GM18508 (cell line): ENCODE measurements around the gene MFSD11.
"Not testable (repeated sequence)": the region's sequence is repeated elsewhere in the genome, so short reads cannot be mapped to it uniquely, and the experiment has no call there.

Experiments
- ATAC-seq: cut with Tn5 transposase; IDR thresholded peaks from one replicate; pipeline ENCODE4 v1.9.1; 2021; ENCODE audit warnings: moderate number of reproducible peaks; ENCODE audit not compliant: insufficient read depth, unreplicated experiment

The MFSD11 gene

DNA sequence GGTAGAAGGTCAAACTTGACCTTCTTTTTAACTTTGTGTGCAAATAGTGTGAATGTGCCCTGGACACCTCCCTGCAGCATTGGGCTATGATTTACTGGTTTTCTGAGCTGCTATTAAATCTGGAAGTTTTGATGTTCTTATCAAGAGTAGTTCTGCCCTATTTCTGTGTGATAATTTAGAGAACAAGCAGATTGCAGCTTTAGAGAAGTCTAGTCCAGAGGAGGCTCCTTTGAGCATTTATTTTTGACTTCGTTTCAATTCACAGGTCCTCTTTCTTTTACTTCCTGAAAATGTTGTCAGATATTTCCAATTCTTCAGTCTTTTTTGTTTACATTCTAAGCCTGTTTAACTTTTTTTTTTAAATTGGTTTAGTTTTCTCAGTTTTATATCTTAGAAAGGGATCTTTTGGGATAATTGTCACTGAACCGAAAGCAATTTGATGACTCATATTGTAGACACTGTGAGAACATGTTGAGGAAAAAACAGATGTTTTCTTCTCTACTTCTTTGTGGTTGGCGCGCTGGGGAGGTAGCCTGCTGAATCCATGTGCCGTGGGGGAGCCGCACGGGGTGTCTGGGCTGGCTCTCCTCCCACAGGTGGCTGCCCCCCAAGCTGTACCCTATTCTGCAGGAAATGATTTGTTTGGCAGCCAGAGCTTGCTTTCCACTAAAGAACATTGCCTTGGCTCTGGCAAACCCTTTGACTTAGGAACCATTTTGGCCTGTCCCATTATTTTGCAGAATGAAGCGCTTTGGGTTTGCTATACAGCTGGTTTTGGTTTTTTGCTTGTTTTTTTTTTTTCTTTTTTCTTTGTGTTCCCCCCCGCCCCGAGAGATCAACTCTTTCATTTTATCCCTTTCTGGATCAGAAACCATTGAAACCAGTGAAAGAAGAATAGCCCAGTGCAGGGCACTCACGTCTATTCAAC is 53.4 kb downstream of the MFSD11 start:
- ATAC-seq, result no peak

DNA sequence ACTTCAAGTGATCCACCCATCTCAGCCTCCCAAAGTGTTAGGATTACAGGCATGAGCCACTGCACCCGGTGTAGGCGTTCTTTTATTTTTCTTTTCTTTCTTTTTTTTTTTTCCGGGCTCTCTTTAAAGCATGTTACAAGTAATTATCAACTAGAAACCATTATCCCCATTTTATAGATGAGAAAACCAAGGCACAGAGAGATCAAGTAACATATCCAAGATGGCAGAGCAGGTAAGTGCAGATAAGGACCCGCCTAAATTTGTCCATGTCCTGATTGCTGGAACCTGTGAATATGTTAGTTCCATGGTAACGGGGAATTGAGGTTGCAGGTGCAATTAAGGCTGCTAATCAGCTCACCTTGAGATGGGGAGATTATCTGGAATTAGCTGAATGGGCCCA is 54.4 kb downstream of the MFSD11 start:
- no peak for ATAC-seq

DNA sequence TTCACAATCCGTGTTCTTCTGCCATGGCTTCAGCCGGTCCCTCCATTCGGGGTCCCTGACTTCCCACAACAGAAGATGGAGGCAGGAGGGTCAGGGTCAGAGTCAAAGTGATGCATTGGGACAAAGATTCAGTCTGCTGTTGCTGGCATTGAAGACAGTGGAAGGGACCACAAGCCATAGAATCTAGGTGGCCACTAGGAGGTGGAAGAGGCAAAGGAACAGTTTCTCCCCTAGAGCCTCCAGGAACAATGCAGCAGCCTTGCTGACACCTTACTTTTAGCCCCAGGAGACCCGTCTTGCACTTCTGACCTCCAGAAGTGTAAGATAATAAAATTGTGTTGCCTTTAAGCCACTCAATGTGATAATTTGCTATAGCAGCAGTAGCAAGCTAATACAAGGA is 55.9 kb downstream of the MFSD11 start:
- no peak for ATAC-seq

DNA sequence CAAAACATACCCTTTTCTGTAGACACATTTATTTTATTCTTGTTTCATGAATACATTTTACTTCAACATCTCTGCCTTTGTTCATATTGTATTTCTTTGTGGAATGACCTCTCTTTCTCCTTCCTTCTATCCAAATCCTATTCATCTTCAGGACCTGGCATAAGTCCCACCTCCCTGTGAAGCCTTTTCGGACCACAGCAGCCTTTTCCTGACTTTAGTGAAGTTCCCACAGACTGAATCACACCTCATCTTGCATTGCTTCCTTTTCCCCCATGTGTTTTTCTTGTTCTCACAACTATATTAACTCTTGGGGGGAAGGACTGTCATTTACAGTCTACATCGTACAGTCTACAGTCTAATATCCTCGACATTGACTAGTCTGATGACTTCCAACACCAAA is 58.2 kb downstream of the MFSD11 start:
- ATAC-seq, result no peak

DNA sequence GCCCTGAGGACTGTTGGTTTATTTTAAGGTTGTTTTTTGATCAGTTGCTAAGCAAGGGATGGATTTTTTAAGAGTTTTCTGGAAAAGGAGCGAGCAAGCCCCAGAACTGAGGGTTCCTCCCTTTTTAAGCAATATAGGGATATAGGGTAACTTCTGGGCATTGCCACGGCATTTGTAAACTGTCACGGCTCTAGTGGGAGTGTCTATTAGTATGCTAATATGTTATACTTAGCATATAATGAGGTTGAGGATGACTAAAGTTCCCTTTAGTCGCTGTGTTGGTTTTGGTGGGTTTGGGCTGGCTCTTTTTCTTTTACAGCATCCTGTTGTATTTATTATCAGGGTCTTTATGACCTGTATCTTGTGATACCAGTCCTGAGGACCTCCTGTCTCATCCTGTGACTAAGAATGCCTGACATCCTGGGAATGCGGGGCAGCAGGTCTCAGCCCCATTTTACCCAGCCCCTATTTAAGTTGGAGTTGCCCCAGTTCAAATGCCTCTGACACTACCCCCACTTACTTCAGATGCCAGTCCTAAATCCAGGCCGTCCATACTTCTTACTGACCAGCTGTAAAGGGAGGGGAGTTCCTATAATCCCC is 59.4 kb downstream of the MFSD11 start:
- ATAC-seq, result no peak

DNA sequence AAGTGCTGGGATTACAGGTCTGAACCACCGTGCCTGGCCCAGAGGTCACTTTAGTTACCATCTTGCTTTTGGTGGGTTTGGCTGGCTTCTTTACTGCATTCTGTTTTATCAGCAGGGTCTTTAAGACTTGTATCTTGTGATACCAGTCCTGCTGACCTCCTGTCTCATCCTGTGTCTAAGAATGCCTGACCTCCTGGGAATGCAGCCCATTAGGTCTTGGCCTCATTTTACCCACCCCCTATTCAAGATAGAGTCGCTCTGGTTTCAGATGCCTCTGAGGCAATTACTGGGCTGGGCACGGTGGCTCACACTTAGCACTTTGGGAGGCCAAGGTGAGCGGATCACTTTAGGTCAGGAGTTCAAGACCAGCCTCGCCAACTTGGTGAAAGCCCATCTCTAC is 63.8 kb downstream of the MFSD11 start:
- no peak for ATAC-seq

DNA sequence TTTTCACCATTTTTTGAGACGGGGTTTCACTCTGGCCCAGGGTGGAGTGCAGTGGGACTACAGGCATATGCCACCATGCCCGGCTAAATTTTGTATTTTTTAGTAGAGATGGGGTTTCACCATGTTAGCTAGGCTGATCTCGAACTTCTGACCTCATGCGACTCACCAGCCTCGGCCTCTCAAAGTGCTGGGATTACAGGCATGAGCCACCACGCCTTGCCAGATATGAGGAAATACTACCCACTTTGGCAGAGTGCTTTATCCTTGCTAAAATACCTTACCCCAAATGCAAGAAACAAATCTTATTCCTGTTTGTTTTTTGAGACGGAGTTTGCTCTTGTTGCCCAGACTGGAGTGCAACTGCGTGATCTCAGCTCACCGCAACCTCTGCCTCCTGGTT is 67.4 kb downstream of the MFSD11 start:
- no peak for ATAC-seq

DNA sequence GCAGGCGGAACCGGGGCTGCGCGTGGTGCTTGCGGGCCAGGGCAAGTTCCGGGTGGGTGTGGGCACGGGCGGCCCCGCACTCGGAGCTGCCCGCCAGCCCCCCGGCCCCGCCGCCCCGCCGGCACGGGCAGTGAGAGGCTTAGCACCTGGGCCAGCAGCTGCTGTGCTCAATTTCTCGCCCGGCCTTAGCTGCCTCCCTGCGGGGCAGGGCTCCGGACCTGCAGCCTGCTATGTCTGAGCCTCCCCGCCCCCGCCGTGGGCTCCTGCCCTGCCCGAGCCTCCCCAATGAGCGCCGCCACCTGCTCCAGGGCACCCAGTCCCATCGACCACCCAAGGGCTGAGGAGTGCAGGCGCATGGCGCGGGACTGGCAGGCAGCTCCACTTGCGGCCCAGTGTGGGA is 68.2 kb downstream of the MFSD11 start:
- not testable (repeated sequence) for ATAC-seq

DNA sequence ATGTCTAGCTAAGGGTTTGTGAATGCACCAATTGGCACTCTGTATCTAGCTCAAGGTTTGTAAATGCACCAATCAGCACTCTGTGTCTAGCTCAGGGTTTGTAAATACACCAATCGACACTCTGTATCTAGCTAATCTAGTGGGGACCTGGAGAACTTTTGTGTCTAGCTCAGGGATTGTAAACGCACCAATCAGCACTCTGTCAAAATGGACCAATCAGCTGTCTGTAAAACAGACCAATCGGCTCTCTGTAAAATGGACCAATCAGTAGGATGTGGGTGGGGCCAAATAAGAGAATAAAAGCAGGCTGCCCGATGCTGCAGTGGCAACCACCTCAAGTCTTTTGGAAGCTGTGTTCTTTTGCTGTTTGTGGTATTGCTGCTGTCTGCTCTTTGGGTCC is 68.8 kb downstream of the MFSD11 start:
- not testable (repeated sequence) for ATAC-seq

DNA sequence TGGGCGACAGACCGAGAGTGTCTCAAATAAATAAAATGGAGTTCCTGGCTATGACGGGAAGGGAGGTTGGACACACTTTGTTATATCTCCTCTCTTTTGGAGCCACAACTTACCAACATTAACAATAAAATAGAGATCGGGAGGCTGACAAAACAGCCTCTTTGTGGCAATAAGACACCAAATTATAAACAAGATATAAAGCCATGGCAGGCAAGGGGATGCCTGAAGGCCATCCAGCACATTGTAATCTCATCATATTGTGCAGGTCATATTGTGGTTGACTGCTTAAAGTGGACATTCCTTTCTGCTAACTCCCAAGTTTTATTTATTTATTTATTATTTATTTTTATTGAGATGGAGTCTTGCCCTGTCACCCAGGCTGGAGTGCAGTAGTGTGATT is 70.4 kb downstream of the MFSD11 start:
- no peak for ATAC-seq

DNA sequence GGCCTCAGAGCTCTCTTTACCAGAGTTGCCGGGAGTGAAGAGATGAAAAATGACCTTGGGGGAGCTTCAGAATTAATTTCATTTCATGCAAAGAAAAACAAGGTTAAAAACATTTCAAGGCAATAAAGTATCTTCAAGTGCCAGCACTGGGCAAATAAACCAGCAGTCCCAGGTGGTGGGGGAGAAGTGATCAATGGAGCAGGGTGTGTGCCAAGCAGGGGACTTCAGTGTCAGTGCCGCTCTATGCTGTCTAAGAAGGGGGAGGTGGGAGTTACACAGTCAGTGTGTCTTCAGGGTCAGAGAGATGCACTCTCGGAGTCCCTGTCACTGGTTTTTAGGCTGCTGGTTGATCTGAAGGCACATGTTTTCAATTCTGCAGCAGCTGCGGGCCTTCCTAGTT is 73.0 kb downstream of the MFSD11 start:
- no peak for ATAC-seq

DNA sequence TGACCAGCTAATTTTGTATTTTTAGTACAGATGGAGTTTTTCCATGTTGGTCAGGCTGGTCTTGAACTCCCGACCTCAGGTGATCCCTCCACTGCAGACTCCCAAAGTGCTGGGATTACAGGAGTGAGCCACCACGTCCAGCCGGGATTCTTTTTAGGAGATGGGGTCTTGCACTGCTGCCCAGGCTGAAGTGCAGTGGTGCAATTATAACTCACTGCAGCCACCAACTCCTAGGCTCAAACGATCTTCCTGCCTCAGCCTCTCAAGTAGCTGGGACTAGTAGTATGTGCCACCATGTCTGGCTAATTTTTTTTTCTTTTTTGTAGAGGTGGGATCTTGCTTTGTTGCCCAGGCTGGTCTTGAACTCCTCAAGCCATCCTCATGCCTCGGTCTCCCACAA is 73.9 kb downstream of the MFSD11 start:
- no peak for ATAC-seq

DNA sequence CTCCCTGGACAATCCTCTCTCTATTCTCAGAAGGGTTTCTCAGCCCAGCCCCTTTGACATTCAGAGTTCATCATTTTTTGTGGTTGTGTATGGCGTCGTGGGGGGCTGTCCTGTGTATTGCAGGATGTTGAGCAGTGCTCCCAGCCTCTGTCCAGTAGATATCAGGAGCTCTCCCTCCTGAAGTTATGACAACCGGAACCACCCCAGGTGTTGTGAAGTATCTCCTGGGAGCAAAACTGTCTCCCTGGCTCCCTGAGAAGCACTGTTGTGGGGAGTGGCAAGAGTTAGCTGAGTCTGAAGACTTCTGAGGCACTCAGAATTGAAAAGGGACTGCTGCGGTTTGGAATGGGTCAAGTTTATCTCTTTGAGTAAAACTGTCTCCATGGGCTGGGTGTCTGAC is 74.3 kb downstream of the MFSD11 start:
- ATAC-seq, result no peak

DNA sequence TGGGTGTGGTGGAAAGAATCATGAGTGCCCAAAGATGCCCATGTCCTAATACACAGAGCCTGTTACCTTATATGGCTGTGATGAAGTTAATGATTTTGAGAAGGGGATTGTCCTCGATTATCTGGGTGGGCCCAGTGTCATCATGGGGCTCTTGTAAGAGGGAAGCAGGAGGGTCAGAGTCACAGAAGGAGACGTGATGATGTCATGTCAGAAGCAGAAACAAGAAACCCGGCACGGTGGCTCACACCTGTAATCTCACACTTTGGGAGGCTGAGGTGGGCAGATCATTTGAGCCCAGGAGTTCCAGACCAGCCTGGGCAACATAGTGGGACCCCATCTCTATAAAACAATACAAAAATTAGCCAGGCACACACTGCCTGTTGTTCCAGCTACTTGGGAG is 75.0 kb downstream of the MFSD11 start:
- ATAC-seq, result no peak

DNA sequence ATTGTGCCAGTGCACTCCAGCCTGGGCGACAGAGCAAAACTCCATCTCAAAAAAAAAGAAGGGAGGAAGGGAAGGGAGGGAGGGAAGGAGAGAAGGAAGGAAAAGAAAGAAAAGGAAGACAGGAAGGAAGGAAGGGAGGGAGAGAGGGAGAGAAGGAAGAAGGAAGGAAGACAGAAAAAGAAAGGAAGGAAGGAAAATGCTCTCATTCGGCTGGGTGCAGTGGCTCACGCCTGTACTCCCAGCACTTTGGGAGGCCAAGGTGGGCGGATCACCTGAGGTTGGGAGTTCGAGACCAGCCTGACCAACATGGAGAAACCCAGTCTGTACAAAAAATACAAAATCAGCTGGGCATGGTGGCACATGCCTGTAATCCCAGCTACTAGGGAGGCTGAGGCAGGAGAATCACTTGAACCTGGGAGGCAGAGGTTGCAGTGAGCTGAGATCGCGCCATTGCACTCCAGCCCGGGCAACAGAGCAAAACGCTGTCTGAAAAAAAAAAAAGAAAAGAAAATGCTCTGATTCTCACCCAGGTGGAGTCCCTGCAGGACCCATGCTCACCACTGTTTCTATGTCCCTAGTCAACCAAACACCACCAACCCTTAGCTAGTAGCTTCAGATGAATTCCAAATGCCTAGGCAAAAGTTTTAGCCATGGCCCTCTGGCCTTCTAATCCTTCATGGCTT is 78.1 kb downstream of the MFSD11 start:
- ATAC-seq, result not testable (repeated sequence)

DNA sequence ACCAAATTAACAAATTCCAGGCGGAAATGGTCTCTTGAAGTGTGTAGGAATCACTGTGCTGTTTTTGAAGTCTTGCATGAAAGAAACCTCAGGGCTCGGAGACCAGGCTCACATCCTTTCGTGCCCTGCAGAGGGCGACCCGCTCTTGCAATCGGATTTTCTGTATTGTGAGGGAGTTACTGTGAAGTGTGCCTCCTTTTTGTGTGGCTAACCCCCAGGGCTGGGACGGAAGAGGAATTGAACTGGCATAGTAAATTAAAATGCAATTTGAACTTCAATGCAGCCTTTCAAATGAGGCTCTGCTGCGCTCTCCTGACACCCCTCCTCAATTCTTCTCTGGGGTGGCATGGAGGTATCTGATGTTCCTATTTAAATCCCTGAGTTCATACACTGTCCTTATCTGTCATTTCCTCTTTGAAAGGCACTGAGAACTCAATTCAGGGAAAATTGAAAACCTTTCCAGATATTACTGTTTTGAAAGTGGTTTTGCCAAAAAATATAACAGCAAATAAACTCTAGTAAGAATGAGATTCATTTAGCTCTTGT is 78.7 kb downstream of the MFSD11 start:
- ATAC-seq, result no peak

DNA sequence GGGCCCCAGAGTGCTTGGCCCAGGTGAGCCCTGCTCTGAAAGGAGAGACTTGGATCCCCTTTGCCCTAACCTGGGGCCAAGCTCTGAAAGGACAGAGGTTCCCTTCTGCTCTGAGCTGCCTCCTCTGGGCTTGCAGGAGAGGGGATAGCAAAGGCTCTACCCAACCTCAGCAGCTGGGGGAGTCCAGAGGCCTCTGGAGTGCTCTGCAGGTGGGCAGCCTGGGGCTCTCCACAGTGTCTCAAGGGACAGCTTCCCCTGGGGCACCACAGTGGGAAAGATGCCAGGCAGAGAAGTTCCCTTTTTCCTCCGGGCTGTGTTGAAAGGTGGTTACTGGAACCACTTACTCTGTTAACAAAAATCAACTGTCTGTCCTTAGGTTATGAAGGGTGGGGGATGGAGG is 82.1 kb downstream of the MFSD11 start:
- ATAC-seq, result no peak

DNA sequence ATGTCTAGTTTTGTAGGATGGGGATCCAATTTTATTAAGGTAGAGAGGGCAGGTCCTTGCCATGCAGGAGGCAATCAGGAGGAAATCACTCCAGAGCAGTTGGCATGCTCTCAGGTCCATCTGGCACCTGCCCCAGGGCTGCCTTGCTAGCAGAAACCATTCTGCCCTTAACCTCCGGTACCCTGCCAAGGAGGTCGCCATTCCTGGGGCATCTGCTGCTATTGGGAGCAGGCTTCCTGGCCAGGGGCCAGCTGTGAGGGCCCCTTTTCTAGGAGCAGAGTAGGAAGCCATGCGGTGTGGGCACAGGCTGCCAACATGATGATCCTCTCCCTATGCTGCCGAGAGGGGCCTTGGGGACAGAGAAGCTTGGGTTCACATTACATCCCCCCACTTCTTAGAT is 82.6 kb downstream of the MFSD11 start:
- no peak for ATAC-seq

DNA sequence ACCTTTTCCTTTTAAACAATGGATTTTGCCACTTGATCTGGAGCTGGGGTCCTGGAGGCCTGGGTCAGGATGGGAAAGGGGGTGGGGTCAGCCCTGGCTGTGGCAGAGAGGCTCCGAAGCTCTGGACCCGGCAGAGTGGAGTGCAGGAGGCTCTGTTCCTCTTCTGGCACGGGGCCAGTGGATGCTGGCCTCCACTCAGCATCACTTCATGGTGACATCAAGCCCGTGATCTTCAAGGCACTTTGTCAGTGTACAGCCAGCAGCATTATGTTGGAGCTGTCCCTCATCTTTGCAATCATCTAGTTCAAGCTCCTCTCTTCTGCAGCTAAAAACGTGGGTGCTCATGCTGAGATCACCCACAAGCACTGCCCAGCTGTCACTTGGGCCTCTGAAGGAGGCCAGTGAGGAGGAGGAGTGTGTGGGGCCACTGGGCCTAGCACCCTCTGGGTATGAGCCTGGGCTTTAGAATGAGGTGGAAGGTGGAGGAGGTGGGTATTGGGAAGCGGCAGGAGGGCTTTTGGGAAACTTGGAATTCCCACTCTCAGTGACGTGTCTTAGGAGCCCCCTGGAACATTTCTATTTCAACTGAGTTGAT is 84.4 kb downstream of the MFSD11 start:
- no peak for ATAC-seq

DNA sequence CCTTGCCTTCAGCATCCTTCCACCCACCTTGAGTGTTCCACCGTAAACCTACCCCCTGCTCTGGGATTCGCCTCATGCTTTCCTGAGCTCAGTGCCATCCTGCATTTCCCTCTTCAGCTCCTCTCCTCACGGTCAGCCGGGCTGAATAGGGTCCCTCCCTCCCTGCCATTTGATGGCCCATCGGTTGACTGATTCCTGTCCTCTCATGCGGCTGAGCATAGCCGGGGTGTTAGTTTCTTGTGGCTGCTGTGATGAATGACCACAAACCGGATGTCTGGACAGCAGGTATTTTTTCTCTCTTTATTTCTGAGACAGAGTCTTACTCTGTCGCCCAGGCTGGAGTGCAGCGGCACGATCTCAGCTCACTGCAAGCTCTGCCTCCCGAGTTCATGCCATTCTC is 86.2 kb downstream of the MFSD11 start:
- no peak for ATAC-seq
